HG03097 (cell line): ENCODE data around the gene SGCA.

ENCODE experiments used
- ATAC-seq: cut with Tn5 transposase; IDR thresholded peaks from one replicate; pipeline ENCODE4 v1.9.1; 2021; ENCODE audit not compliant: unreplicated experiment, low FRiP score

The SGCA gene

DNA sequence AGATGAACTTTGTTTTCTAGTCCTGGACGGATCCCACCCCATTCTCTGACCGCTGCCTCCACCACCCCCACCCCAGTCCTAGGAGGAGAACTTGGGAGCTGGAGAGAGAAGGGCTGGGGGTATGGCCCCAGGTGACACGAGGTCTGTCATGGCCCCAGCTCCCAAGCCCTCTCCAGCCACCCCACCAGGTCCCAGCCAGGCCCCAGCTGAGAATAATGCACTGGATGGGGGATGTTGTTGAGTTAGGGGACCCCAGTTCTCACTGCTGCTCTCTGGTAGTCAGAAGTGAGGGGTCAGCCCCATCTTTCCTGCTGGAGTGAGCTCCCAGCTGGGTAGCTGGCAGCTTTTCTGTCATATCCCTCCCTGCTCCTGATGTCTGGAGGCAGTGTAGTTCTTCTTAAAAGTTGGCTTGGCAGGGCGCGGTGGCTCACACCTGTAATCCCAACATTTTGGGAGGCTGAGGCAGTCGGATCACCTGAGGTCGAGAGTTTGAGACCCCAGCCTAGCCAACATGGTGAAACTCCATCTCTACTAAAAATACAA lies 40.2 kb downstream of the SGCA start:
- ATAC-seq: no peak

DNA sequence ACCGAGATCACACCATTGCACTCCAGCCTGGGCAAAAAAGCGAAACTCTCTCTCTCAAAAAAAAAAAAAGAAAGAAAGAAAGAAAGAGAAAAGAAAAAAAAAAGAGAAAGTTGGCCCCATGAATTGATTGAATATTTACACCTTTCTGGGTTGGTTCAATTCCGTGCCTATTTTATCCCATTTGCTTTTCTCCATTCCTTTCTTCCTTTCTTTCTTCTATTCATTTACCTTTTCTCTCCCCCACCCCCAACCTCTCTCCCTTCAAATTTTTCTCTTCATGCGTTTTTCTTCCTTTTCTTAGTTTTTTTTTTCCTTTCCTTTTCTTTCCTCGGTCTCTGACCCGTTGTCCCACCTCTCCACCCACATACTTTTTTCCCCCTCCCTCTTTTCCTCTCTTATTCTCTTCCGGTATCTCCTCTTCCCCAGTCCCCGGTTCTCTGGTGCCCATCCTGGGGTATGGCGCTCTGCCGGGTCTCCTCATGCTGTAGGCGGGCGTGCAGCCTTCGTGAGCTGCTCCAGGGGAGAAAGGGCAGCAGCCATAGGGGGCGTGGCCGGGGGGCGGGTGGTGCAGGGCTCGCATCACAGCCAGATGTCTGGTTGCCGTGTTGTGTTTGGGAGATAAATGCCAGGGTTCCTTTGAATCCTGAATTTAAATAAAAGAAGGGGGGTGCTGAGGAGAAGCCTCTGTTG lies 40.9 kb downstream of the SGCA start:
- ATAC-seq: no peak

DNA sequence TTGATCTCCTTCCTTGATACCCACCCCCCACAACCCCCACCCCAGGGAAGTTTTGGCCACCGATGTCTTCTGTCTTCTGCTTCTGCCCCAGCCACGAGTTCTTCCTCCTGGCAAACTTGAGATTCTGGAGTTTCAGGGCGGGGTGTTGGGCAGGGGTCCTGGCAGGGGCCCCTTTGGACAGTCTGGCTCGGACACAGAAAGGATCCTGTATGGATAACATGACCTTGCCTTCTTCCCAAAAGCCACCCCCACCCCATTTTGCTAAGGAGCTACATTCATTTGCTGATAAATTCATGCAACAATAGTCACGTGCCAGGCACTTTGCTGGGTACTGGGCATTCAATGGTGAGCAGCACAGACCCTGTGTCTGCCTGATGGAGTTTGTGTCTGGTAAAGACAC lies 41.5 kb downstream of the SGCA start:
- ATAC-seq: no peak

DNA sequence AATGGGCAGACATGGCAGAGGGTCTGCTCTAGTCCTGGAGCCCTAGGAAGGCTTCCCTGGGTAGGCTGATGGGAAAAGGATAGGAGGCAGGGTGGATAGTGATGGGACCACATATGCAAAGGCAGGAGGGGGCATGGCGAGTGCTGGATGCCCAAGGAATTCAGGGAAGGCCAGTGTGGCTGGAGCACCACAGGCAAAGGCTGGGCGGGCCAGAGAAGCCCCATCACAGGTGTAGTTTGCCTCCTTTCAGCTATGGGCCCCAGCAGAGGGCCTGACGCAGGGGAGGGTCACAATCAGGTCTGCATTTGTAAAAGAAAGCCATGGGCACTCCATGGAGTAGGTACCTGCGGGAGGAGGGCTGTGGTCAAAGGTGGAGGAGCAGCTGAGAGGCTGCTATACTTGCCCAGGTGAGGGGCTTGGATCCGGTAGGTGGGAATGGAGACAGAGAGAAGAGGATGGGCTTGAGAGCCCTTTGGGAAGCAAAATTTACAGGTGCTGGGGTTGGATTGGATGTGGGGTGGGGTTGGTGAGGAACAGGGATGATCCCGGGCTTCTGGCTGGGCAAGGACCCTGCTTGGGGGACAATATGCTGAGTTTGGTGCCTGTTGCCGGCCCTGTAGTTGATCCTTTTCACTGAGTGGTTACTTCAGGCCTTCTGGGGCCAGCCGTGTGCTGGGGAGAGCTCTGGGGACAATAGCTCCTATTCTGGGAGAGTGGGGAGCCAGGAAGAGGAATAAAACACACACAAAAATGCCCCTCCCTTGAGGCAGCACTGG lies 42.2 kb downstream of the SGCA start:
- ATAC-seq: no peak

DNA sequence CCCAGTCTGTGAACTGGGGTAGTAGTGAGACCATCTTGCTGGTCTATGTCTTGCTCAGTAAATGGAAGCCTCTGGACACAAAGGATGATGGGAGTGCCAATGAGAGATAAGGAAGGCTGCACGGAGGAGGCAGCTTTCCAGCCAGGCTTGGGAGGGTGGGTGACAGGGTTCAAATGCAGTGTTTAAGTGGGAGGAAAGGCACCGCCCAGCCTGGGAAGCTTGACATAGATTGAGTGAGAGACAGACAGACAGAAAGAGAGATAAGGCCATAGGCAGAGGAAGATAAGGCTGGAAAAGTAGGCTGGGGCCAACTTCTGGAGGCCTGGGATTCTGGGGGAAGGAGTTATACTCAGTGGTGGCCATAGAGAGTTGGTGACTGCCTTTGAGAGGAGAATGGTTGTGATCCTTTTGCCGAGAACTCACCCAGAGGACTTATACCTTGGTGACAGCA lies 42.8 kb downstream of the SGCA start:
- no peak for ATAC-seq

DNA sequence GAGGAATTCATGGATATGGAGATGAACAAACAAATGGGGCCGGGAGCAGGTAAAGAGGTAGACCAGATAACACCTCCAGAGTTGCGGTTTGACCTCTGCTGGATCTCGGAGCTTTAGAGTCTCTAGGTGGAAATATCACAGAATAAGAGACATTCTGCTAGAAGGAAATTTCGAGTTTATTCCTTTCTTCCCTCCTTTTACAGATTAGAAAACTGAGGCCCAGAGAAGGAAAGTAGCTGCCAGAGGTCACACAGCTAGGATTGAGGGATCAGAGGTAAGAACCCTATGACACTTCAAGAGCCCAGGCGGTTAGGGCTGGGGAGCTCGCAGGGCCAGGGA lies 43.3 kb downstream of the SGCA start:
- ATAC-seq: no peak

DNA sequence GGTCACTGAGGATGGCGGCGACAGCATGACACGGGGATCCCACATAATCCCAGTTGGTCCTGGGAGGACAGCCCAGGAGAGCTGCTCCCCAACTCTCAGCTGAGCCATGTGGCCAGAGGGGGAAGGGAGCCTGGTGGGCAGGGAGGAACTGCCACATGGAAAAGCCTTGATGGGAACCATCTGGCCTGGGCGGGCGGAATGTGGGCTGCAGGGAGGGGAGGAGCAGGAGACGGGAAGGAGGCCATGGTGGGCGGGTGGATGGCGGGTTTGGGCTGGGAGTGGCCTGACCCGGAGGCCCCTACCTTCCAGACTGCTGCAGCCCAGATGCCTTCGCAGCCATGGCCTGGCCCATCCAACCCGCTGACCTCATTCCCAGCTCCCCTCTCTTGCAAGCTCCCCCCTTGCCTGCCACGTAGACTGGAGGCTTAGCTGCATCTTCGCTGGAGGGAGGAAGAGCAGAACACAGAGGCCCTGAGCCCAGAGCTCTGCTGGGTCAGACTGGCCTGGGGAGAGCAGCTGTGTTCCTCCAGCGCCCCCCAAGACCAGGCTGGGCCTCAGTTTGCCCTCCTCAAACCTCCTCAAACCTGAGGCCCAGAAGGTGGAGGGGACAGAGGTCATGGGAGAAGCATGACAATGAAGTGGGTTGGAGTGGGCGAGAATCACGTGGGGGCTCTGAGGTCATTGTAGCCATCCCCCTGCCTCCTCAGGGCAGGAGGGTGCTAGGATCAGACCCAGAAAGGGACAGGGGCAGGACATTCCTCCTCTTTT lies 43.9 kb downstream of the SGCA start:
- no peak for ATAC-seq

DNA sequence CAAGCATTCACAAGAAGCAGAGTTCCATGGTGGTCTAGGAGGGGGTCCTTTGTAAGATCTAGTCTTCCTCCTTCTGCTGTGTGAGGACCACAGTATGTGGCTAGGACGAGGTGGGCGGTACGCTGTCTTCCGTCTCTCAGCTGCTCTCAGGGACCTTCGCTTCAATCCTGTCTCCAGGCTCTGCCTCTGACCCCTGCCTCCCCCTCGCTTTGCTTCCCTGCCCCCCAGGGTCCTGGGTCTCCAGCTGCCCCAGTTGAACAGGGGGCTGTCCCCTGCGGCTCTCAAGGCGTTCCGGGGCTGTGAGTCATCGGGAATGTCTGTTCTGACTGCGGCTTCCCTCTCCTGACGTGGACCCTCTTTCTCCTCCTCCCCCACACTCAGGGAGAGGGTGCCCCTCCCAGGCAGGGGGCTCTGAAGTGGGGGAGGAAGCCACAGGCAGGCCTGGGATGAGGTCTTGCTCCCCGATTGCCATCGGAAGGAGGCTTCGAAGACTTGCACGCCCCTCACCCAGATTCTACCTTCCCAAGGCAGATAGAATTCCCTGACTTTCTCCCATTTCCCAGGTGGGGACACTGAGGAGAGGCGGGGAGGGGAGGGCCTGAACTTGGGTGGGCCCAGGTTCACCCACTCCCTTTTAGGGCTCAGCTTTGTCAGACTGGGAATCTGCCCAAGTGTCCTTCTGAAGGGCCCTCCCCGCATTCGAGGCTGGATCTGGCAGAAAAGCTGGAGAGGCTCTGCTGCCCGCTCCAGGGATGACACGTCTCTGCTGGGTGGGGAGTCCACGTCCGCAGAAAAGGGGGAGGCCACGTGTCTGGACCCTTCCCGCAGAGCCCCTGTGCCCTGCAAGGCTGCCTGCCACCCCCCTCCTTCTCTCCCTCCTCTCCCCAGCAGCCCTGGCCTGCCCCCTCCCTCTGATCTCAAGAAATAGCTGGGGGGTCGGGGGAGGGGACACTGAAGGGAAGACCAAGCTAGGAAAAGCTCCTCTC lies 44.7 kb downstream of the SGCA start:
- no peak for ATAC-seq

DNA sequence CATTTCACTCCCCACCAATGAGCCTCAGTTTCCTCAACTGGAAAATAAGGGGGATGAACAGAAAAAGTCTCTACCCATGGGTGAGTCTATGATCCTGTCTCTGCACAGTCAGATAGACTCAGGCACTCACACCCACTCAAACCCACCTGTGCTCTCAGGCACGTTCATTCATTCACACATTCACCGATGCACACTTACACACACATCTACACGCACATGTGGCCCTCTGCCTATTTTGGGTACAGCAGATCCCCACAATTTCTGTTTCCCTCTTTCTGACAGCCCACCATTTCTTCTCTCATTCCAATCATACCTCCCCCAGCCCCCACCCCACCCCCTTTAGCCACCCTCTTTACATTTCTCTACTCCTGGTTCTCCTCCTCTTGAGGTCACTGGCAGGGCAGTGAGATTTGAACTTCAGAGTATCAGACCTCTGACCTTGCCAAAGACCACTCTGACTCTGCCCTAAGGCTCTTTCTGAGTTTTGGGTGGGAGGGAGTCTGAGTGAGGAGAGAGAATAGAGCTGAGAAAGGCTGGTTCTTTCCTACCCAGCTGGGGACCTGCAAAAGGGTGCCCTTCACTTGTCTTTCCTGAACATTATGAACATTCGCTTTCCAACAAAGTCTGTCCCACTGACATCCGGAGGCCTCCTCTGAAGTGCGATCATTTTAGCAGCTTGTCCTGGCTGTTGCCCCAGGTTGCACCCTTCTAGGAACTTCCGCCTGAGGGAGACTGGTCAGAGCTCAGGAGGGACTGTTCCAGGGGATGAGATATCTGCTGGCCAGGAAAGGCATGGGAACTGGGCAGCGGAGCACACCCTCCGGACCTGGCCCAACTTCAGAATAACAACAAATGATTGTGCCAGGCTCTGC lies 45.7 kb downstream of the SGCA start:
- ATAC-seq: no peak

DNA sequence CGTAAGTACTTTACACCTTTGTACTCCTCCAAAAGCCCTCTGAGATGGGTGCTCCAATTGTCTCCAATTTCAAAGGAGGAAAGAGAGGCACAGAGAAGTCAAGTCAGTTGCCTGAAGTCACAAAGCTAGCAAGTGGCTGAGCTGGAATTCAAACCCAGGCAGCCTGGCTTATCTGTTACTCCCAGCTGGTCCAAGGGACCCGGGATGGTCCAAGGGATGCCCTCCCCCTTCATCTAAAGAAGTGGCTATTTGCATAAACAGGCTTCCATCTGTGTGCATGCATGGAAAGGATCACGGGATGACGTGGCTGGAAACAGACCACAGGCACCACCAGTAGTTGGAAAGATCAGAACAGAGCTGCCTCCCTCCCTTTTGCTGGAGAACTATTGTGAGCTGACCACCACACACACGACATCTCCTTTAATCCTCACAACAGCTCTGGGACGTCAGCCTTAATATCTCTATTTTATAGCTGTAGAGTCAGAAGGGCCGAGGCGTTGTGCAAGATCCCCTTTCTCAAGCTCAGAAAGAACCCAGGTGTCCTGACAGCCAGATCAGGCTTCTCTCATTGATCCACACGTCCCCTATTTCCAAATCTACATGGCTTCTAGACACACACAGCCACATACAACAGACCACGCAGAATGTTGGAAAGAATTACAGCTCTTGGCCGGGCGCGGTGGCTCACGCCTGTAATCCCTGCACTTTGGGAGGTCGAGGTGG lies 46.5 kb downstream of the SGCA start:
- no peak for ATAC-seq

DNA sequence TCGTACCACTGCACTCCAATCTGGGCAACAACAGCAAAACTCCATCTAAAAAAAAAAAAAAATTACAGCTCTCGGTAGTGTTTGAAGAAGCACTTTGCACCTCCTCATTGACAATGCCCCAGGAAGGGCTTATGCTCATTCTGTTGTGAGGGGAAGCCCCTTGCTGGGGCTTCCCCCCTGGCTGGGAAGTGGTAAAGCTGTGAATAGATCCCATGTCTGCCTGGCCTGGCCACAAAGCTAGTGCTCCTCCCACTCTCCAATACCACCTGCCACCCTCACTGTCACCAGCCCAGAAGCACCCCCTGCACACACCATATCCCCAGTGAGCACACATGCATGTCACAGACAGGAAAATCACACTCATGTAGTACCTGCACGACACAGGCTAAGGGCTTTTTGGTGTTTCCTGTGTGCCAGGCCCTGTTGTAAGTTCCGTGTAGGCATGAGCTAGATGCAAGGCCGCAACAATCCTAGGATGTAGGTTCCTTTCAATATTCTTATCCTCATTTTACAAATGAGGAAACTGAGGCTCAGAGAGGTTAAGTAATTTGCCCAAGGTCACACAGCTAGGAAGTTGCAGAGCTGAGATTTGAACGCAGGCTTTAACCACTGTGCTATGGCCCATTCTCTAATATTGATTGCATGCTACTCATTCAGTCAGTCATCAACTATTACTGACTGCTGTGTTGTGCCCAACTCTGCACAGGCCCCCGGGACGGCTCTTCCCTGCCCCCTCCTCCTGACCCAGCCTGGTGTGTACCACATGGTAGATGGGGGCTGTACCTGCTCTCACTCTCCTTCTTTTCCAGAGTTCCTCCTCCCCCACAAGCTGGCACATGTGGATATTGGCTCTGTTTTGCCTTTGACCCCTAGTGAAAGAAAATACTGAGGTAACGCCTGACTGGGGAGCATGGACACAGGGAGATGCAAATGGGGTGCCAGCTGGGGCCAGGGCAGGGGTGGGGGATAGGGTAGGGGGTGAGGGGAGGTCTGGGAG lies 47.5 kb downstream of the SGCA start:
- ATAC-seq: peak; percentile 59

DNA sequence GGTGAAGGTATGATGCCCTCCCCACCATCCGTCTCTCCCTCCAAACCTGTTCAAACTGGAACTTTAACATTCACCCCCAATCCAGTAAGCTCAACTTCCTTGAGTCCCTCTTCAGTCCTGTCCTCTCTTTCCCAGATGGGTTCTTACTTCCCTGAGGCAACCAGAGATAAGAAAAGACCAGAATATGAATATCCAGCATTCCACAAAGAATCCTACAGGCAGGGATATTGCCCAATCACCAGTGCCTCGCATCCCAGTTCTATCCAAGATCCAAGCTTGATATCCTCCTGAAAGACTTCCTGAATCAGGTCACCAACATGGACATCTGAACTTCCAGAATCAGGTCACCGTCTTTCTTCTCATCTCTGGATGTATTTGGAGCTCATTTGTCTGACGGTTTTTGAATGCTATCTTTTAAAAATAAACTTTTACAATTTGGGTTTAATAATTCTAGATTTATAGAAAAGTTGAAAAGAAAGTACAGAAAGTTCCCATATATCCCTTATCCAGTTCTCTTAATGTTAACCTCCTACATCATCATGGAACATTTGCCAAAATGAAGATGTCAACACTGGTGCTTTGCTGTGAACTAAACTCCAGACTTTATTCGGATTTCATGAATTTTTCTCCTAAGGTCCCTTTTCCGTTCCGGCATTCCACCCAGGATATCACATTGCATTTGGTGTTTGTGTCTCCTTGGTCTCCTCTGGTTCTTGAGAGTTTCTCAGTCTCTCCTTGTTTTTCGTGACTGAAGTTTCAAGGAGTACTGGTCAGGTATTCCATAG lies 49.4 kb downstream of the SGCA start:
- ATAC-seq: no peak

DNA sequence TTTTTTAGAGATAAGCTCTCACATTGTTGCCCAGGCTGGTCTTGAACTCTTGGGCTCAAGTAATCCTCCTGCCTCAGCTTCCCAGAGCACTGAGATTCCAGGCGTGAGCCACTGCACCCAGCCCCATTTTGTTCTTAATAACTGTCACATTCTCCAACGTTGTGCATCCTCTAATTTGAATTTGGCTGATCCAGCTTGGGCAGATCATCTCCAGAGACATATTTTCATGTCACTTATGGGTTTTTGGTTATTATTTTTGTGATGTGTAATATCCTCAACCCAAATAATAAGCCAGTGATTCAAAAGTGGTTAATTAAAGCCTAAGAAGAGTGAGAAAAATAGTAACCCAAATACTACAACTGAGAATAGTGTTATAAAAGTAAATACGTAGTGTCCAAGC lies 51.8 kb downstream of the SGCA start:
- no peak for ATAC-seq

DNA sequence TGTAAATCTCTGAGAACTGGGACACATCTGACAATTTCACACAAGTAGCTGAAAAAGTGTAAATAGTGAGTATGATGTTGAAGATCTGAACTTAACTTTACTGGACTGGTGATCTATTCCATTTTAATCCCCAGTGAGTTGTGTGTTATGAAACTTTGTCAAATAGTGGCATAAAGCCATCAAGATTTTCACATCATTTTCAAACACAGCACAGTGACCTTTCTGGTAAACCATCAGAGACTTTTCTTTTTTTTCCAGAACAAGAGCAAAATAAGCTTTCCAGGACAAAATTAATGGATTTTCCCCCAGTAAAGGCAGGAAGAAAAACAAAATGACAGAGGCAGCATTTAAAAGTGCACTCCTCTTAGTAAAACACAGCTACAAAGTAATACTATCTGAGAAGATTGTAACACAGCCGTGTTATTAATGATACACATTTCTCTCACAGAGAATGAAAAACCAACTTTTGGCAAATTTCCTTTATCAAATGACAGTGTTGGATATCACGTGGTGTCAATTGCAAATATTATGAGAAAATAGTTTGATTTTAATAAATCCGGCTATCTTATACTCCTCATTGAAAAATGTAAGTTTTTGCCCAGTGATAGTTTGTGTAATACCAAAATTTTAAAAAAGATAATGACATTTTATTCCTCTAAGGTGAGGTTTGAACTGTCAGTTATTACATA lies 52.4 kb downstream of the SGCA start:
- ATAC-seq: no peak

DNA sequence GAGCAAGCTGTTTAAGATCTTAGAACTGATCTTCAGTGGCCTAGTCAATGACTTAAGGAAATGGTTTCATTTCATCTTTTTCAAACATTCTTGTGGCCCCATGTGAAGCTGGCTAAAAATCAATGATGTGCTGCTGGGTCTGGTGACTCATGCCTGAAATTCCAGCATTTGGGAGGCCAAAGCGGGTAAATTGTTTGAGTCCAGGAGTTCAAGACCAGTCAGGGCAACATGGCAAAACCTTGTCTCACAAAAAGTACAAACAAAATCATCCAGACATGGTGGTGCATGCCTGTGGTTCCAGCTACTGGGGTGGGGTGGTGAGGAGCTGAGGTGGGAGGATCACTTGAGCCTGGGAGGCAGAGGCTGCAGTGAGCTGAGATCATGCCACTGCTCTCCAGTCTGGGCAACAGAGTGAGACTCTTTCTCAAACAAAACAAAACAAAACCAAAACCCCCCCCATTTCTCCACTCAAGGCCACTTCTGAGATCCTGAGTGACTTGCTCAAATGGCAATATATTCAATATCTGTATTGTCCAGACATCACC lies 53.0 kb downstream of the SGCA start:
- no peak for ATAC-seq

DNA sequence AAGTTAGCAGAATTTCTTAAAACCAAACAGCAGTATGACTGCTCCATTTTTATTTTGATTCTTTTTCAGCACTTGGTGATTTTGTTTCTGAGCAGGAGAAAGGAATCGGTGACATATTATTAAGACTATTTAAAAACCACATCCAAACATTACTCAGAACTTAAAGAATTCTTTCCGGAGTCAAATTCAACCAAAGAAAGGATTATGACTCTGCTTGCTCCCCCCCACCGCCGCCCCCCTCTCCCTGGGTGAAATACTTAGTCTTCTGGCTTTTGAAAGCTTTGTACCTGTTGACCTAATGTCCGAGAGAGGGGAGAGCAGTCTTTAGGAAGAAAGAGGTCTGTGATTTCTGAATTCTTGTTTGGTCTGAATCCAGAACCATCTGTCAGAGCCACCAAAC lies 53.5 kb downstream of the SGCA start:
- no peak for ATAC-seq
